ENCODE measurements around the gene TUBD1. TPM values are rescaled to one million over a fixed set of nuclear protein-coding genes. Genes with fewer than 3 reads are reported as not detected.

The TUBD1 gene
- total and polyA plus RNA-seq, 4 donors, result 2.1 to 12.7 (median 6.0) TPM

- Histone ChIP-seq H3K4me1 (ENCODE audit: control insufficient read depth in 4 of 4, insufficient read depth in 4 of 4, low read length in 3 of 4) (no peaks in the 10 kb centered on the region), H3K27ac (ENCODE audit: low read depth in 1 of 2, low read length in 2 of 2) (no peak overlapping the region)
Measured at GRCh38 chr17:59858932-59859331, 33.8 kb downstream of the TUBD1 start.

More at GRCh38 chr17:59858932-59859331, 33.8 kb downstream of the TUBD1 start:
- Histone ChIP-seq H3K9me3 (ENCODE audit: control insufficient read depth in 4 of 4, low read length in 3 of 4) (no peaks in the 10 kb centered on the region), H3K27me3 (ENCODE audit: control insufficient read depth in 4 of 4, insufficient read depth in 4 of 4, low read length in 3 of 4) (no peaks in the 10 kb centered on the region), H3K36me3 (ENCODE audit: control insufficient read depth in 4 of 4, insufficient read depth in 3 of 4, low read depth in 1 of 4, low read length in 3 of 4) (peaks cover 0 to 13% (median 8%) of the 10 kb centered on the region in 4 donors), H3K9ac (ENCODE audit: low read depth in 1 of 2, low read length in 2 of 2) (no peak overlapping the region), H3K4me3 (ENCODE audit: low read depth in 1 of 3, low read length in 3 of 3) (no peak overlapping the region)
- WGBS, result 92% methylated on average over 3 of the region's 3 CpGs
- DNase-seq (ENCODE audit: low spot score), result no peak
- TF ChIP-seq GABPA (IDR thresholded peaks at IDR 0.05 in 1 of 2, conservative IDR thresholded peaks at IDR 0.05 in 1 of 2) (no peak), FOXA1 (IDR thresholded peaks at IDR 0.05) (no peak), NR2F2 (IDR thresholded peaks at IDR 0.05) (no peak), HNF4A (conservative IDR thresholded peaks at IDR 0.05) (no peak), SP1 (IDR thresholded peaks at IDR 0.05) (no peak), CTCF (IDR thresholded peaks at IDR 0.05; ENCODE audit: low read depth, low read length, missing input control) (no peak), ATF3 (IDR thresholded peaks at IDR 0.05) (no peak), RXRA (IDR thresholded peaks at IDR 0.05) (no peak), REST (IDR thresholded peaks at IDR 0.05) (no peak), RAD21 (IDR thresholded peaks at IDR 0.05) (no peak), JUND (IDR thresholded peaks at IDR 0.05) (no peak), EGR1 (IDR thresholded peaks at IDR 0.05; ENCODE audit: low read depth in 2 of 2) (no peak), YY1 (IDR thresholded peaks at IDR 0.05) (no peak), FOXA2 (IDR thresholded peaks at IDR 0.05) (no peak), HNF4G (IDR thresholded peaks at IDR 0.05) (no peak), ZBTB33 (IDR thresholded peaks at IDR 0.05) (no peak)
- TF ChIP-seq, protein P1, sequence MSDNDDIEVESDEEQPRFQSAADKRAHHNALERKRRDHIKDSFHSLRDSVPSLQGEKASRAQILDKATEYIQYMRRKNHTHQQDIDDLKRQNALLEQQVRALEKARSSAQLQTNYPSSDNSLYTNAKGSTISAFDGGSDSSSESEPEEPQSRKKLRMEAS (IDR thresholded peaks at IDR 0.05), result no peak

All from liver (tissue), 9 donors.